Stimulated activated CD4-positive, alpha-beta T cell treated with anti-CD3 and anti-CD28 coated beads, Interleukin-2, amount 100 ng/mL, for 48 hours (primary cell): ENCODE data around the gene TRPC6.

Source experiments
- DNase-seq, 2 donors: peaks; one replicate each; pipeline ENCODE4 v3.0.0-alpha.2; 2020

TRPC6 gene

GRCh38 chr11:101583251-101584128 is at the start of gene TRPC6:
TRPC6 (minus strand) TSS chr11:101584007; CDS start chr11:101583503, 504 bp downstream.
- no peak for DNase-seq

- no peak for DNase-seq
Observed at GRCh38 chr11:101620026-101620425, 36.2 kb upstream of the TRPC6 start.

- no peak for DNase-seq
Observed at GRCh38 chr11:101618709-101619108, 34.9 kb upstream of the TRPC6 start.

- DNase-seq = no peak
Observed at GRCh38 chr11:101617735-101618332, 34.0 kb upstream of the TRPC6 start.

- DNase-seq = no peak
Observed at GRCh38 chr11:101612481-101612880, 28.7 kb upstream of the TRPC6 start.

GRCh38 chr11:101600924-101601323 is 17.1 kb upstream of the TRPC6 start:
- DNase-seq = no peak

GRCh38 chr11:101586965-101587364 is 3.2 kb upstream of the TRPC6 start:
- no peak for DNase-seq

- no peak for DNase-seq
Observed at GRCh38 chr11:101584655-101585054, 848 bp upstream of the TRPC6 start.

- DNase-seq = no peak
Observed at GRCh38 chr11:101584129-101584515, 315 bp upstream of the TRPC6 start.

- no peak for DNase-seq
Observed at GRCh38 chr11:101582989-101583250, 887 bp downstream of the TRPC6 start.

GRCh38 chr11:101582236-101582988 is 1.4 kb downstream of the TRPC6 start:
- DNase-seq = no peak

GRCh38 chr11:101577461-101577860 is 6.3 kb downstream of the TRPC6 start:
- no peak for DNase-seq

- DNase-seq = no peak
Observed at GRCh38 chr11:101576456-101576855, 7.4 kb downstream of the TRPC6 start.

GRCh38 chr11:101574886-101575285 is 8.9 kb downstream of the TRPC6 start:
- DNase-seq = no peak

GRCh38 chr11:101567071-101567470 is 16.7 kb downstream of the TRPC6 start:
- no peak for DNase-seq

GRCh38 chr11:101566626-101567025 is 17.2 kb downstream of the TRPC6 start:
- DNase-seq = no peak

GRCh38 chr11:101563166-101563565 is 20.6 kb downstream of the TRPC6 start:
- no peak for DNase-seq

GRCh38 chr11:101555366-101555765 is 28.4 kb downstream of the TRPC6 start:
- DNase-seq = no peak

- DNase-seq = no peak
Observed at GRCh38 chr11:101553891-101554292, 29.9 kb downstream of the TRPC6 start.

- no peak for DNase-seq
Observed at GRCh38 chr11:101552888-101553287, 30.9 kb downstream of the TRPC6 start.

GRCh38 chr11:101528541-101528940 is 55.3 kb downstream of the TRPC6 start:
- no peak for DNase-seq

- DNase-seq = no peak
Observed at GRCh38 chr11:101523634-101524260, 60.1 kb downstream of the TRPC6 start.

- DNase-seq = no peak
Observed at GRCh38 chr11:101523193-101523592, 60.6 kb downstream of the TRPC6 start.

- DNase-seq = no peak
Observed at GRCh38 chr11:101521821-101522220, 62.0 kb downstream of the TRPC6 start.
